KBM-7 (cell line): ENCODE results near the gene LFNG.

Experiments
- DNase-seq: peaks from one replicate; pipeline ENCODE4 v3.0.0-alpha.2; 2015
- in situ Hi-C: fragments of 300-500 bp; cut with MboI; formaldehyde crosslinking; loops from 2 replicates; pipeline ENCODE4 v1.14.3; 2020; ENCODE audit warnings: low sequenced_read_pairs, low pct_unique_long_range_greater_than_20kb, mixed read lengths

LFNG gene

DNA sequence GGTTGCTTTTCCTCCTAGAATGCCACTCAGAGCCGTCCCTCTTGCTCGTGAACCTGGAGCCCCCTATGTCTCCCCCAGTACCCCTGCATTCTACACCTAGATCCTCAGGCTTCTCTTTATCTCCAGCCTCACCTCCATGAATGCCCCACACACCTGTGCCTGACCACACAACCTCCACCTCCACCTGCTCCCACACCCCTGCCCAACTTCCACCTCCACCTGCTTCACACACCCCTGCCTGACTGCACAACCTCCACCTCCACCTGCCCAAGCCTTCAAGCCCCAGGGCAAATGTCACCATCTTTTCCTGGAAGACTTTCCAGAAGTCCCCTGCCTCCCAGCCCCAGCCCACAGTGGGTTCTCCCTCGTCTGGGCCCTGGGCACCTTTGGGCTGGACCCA, 6.9 kb upstream of the LFNG start:
- in situ Hi-C loops: no loop called here
- no peak for DNase-seq

DNA sequence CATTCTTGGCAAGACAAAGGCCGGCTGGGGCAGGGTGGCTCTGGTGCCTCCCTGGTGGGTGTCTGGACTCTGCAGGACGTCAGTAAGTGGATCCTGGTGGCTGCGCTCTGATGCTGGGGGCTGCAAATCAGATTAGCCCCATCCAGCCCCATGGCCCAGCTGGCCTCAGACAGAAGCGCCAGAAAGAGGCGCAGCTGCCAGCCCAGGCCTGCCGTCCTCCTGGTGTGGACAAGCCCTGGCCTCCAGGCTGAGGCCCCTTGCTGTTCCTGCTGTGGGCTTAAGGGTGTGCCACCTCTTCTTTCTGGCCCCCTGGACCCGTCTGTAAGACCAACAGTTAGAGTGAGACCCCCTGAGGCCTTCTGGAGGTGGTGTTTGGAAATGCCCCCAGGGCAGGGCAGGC, 5.9 kb upstream of the LFNG start:
- DNase-seq: no peak
- in situ Hi-C loops: no loop called here

DNA sequence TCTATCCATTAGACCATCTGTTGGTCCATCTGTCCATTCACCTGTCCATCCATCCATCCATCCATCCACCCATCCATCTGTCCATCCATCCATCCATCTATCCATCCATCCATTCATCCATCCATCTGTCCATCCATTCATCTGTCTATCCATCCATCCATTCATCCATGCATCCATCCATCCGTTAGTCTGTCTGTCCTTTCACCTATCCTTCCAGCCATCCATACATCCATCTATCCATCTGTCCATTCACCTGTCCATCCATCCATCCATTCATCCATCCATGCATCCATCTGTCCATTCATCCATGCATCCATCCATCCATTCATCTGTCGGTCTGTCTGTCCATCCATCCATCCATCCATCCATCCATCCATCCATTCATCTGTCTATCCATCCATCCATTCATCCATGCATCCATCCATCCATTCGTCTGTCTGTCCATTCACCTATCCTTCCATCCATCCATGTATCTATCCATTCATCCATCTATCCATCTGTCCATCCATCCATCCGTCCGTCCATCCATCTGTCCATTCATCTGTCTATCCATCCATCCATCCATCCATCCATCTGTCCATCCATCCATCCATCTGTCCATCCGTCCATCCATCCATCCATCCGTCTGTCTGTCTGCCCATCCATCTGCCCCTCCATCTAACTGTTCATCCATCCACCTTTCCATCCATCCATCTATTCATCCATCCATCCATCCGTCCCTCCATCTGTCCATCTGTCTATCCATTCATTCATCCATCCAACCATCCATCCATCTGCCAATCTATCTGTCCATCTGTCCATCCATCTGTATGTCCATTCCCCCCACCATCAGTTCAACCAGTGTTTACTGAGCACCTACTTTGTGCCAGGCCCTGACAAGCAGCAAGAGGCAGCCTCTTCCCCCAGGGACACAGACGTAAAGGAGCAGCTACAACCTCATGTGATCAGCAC, 4.8 kb upstream of the LFNG start:
- no peak for DNase-seq
- in situ Hi-C loops: no loop called here

DNA sequence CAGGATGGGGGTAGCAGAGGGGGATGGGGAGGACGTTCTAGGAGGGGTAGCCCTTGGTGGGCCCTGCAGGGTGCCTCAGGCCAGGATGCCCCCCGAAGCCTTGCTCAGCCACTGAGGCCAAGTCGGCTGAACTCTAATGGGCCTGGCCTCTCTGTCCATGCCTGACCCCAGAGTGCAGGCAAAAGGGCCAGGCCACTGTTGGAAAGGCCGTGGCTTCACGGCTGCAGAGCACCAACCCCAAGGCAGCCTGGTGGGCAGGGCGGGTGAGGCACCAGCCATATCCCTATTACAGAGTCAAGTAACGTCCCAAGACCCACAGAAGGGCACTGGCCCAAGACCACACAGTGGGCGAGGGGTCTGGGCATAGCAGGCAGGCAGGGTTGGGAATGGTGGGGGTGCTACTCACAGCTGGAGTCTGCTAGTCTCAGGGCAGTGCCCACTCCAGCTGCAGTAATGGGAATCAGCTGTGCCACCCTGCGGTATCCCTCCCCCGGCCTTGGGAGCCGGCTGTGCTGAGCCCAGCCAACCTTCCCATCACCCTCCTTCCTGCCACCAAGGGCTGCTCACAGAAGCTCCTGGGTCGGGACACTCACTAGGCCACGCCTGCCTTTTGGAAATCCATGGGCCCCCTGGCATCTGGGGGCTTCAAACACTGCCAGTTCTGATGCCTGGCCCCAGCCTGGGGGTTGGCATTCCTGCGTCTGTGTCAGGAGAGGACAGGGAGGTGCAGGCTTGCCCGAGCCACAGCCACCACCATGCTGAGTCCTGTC, 4.0 kb upstream of the LFNG start:
- no peak for DNase-seq

DNA sequence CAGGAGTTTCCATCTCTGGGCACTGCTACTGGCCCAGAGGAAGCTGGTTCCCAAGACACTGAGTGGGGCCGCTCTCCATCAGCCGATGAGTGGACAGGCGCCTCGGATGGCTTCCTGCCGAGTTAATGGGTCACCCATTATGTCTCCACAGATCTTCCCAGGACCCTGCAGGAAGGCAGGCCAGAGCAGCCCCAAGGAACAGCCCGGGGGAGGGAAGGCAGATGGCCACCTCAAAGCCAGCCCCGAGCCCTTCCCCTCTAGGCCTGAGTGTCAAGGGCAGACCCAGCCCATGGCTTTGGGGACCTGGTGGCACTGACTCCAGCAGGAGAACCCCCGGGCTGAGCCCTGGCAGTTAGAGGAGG, 3.4 kb upstream of the LFNG start:
- in situ Hi-C loops: no loop called here
- DNase-seq: no peak

More for the DNA sequence above, 4.0 kb upstream of the LFNG start:
- in situ Hi-C loops: no loop called here

DNA sequence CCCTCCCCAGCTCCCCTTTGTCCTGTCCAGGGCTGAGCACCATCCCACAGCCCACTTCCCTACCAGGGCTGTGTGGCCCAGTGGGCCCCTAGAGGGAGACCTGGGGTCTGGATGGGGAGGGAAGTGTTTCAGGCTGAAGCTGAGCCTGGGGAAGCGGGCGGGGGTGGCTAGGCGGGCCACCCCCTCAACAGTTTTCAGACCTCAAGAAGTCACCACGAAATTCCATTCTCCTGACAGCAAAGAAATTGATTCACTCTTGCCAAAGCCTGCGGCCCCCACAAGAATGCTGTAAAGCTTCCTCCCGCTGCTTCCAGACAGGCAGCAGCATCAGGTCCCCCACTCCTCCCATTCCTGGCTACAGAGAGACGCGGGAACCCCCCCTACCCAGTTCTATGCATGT, 2.5 kb upstream of the LFNG start:
- no peak for DNase-seq
- in situ Hi-C loops: no loop called here

DNA sequence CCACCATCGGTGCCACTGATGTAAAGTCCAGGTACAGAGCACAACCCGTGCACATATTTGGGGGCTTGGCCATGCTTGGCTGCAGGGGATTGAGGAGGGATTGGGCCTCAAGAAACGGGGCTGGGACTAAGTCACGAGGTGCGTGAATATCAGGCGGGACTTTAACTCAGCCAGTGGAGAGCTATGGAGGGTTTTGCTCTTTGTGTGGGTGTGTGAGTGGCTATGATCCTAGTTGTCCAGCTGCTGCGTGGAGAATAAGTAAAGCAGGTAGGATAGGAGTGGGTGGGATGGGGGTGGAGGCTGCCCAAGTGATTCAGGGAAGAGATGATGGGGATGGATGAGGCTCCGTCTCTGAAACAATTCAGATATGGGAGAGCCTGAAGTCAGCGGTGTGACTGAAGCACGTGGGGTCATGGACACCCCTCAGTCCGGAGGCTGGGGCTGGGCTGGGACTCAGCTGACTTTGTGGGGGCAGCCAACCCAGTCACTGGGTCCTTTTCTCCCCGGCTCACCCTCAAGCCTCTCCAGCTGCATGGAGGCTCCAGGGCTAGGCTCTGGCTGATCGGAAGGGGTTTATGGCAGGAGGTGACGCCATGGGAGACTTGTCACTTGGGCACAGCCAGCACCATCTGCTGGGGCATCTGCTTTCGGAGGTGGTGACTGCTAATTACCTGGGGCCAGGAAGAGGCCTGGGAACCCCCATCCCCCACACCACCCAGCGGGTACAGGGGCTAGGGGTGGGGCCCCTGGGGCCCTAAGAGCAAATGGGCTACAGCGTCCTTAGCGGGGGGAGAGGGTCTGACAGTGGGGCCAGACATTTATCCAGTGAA, 1.7 kb upstream of the LFNG start:
- no peak for DNase-seq
- in situ Hi-C loops: no loop called here

DNA sequence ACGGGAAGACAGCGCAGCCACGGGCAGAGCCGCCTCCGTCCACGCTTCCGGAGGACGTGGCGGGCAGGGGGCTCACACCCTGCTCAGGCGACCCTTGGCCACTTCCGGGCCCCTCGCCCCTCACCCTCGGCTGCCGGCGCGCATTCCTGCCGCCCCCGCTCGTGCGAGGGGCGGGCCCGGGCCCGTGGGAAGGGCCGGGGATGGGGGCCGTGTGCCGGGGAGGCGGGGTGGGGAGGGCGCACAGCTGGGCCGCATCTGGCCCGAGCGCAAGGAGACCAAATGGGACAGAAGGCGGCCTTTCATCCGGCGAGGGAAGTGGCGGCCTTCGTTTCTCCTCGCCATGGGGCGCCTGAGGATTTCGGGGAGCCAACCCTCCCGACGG, 846 bp upstream of the LFNG start:
- no peak for DNase-seq
- in situ Hi-C loops: no loop called here

DNA sequence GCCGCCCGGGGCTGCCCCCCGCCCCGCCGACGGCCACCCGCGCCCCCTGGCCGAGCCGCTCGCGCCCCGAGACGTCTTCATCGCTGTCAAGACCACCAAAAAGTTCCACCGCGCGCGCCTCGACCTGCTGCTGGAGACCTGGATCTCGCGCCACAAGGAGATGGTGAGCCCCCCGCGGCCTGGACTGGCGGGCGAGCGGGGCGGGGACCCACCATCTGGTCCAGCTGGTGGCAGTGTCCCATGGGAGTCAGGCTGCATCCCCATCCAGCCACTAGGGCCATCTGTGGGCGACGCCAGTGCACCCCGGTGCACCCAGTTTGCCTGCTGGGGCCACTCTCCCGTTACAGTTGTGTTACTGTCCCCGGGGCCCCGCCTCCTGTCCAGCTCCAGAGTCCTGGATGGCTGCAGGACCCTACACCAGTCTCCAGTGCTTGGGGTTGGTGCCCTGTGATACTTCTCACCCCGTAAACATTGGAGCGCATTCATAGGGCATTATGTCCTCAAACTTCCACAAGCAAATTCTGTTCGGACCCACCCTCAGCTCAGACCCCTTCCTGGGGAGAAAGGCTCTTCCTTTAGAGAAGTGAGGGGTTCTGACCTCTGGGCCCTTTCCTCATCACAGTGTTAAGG, 672 bp downstream of the LFNG start:
- DNase-seq: no peak
- in situ Hi-C loops: no loop called here

DNA sequence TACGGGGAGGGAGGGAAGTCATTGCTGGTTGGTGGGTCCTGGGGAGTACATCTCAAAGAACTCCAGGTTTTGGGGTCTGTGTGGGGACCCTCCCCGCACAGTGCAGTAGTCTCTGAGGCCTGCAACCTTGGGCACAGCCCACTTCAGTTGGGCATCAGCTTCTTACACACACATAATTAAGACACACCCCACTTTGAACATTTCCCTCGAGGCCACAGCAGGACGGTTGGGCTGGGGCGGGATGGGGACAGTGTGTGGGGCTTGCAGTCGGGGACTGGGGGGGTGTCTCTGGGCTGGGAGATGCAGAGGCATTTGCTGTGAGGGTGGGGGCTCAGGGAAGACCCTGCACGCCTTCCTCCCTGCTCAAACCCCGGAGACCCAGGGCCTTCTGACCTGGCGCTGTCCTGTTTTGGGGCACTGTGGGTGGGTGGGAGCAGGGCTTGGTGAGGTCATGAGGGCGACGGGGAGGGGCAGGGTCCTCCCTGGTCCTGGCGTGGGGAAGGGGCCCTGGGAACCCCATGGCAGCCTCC, 1.3 kb downstream of the LFNG start:
- in situ Hi-C loops: no loop called here
- no peak for DNase-seq

DNA sequence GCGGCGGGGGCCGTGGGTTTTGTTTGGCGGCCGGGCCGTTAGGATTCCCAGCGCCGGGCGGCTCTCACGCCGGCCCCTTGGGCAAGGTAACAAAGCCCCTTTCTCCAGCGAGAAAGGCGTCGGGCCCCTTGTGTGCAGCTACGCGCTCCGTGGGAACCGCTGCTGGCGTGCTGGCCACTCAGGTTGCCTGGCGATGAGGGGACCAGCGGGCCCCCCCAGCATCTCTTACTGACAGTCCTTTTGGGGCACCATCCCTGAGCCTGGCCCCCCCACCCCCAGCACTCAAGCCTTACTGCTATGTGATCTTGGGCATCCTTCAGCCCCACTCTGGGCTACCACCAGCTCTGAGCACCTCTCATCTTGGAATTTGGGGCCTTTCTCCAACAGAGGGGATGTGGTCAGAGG, 1.8 kb downstream of the LFNG start:
- DNase-seq: no peak
- in situ Hi-C loops: no loop called here

DNA sequence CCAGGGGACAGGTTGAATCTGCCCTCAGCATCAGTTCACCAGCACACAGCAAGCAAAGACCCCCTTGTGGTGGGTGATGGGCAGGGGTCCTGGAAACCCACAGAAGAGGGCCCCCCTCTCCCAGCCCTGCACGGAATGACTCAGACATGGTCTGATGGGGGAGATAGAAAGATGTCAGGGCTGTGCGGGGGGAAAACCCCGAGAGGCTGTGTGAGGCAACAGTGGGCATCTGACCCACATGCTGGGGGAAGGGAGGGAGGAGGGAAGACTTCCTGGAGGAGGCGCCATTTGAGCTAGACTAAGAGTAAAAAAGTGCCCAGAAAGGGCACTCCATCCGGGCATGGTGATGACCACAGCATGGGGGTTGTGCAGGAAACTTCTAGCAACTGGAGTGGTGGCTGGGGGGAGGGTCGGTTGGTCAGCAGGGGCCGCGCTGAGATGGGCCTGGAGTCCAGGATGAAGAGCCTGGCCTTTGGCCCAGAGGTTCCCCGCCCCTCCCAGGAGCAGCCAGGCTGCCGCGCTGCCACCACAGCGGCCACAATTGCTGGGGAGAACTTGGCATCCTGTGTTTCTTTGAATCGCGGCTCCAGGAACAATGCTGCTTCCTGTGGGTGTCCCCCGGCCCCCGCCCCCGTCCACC, 2.5 kb downstream of the LFNG start:
- in situ Hi-C loops: no loop called here

DNA sequence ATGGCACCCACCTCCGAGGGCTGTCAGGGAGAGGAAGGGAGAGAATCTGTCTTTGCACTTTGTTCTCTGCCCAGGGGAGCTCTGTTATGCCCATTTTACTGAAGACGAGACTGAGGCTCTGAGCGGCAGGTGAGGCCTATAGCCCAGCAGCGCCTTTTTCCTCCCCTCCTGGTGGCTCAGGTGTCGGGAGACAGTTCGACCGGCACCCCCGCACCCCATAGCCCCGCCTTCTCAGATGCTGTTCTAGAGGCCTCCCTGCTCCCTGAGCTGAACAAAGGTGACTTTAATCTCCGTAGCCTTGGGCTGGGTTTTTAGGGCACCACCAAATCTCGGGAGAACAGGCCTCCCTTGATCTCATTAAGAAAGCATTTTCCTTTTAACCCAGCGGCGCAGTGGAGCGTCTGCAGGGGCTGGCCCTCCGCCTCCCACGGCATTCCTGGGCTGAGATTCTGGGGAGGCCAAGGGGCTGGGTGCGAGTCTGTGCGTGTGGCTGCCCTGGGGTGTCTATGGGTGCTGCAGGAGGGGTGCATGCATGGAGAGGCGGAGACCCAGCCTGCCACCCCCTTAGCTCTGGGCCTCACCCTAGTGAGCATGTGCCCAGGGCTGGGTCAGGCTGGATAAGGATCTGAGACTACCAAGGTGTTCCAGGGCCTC, 3.3 kb downstream of the LFNG start:
- in situ Hi-C loops: no loop called here

More for the DNA sequence above, 2.5 kb downstream of the LFNG start:
- DNase-seq: peak; percentile 44

DNA sequence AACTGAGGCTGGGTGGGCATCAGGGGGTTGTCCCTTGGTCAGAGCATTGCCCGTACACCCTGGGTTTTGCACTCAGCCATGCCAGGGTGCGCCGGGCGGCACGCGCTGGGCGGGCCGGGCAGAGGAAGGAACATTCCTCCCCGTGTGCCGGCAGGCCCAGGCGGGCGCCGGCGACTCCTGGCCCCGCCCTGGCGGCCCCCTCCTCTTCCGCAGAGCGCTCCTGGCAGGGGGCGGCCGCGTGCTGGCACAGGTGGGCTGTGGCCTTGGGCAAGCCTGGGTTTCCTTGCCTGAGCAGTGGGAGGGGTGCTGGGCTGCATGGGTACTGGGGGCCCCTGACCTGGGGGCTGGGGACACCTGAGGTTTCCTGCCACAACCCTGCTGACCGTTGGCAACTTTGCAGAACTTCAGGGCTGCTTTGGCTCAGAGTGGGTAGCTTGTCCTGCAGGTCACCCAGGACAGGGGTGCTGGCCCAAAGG, 3.9 kb downstream of the LFNG start:
- in situ Hi-C loops: no loop called here
- no peak for DNase-seq

More for the DNA sequence above, 3.3 kb downstream of the LFNG start:
- no peak for DNase-seq

DNA sequence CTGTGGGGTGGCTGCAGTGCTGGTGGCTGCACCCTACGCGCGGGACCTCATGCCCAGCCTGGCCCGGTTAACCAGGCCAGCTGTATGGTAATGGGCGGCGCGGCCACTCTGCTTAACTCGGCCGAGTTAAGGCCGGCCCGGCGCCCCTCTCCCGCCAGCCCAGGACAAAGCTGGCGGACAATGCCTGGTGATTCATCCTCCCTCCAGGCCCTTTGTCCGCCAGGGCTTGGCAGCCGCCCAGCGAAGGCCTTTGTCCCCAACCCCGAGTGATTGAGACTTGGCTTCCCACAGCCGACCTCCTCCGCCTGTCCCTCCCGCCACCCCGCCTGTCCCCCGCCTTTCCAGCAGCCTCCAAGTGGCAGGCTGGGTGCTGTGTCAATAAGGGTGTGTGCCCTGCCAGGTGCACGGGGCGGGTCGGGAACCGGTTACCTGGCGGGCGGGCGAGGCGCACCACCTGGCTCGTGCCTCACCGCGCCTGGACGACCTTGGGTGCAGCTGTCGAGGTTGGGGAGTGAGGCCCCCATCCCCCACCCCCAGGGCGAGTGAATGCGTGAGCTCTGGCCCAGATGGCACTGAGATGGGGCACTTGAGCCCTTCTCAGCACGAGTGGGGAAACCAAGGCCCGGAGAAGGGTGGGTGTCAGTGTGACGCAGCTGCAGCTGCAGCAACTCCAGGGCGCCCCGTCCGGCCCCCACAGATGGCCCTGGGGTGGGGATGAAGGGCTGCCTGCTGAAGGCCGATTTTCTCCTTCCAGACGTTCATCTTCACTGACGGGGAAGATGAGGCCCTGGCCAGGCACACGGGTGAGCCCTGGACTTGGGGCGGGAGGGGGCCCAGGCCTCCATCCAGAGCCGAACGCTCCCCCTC, 4.6 kb downstream of the LFNG start:
- DNase-seq: no peak
- in situ Hi-C loops: no loop called here

DNA sequence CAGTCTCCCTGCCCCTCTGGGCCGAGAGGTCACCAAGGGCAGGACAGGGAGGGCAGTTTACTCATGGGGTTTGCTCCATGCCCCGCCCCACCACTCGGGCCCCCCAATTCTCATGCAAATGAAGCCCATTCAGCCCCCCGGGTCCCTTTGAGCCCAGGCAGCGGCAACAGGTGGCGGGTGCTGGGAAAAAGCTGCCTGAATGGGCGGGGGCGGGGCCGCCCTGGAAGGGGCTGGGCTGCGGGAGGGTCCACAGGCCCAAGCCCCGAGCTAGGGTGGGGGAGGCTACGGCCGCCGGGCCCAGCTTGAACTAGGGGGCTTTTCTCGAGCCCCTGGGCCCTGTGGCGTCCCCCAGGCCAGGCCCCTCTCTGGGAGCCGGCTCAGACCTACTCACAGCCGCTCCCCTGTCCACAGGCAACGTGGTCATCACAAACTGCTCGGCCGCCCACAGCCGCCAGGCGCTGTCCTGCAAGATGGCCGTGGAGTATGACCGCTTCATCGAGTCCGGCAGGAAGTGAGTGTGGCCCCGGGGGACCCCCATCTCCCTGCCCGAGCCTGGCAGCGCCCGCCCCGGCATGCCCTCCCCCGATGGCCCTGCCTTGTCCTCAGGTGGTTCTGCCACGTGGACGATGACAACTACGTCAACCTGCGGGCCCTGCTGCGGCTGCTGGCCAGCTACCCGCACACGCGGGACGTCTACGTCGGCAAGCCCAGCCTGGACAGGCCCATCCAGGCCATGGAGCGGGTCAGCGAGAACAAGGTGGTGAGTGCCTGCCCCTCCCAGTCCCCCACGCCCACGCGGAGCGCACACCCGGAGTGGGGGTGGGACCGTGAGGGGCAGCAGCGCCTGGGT, 5.5 kb downstream of the LFNG start:
- in situ Hi-C loops: no loop called here
- no peak for DNase-seq
